CD4-positive, alpha-beta T cell treated with Interleukin-17A for 4 hours (primary cell): ENCODE measurements around the gene MRPL45.

Source experiments
- DNase-seq: peaks from one replicate; pipeline ENCODE4 v3.0.0-alpha.2; 2020; ENCODE audit warnings: mixed read lengths

MRPL45 gene

GRCh38 chr17:38349097-38349730, 52.2 kb downstream of the MRPL45 start:
- peak; percentile 88 for DNase-seq

- no peak for DNase-seq
These were observed 53.1 kb downstream of the MRPL45 start for GRCh38 chr17:38350035-38350434.

GRCh38 chr17:38351412-38352222, 54.6 kb downstream of the MRPL45 start, which contains the start of gene SOCS7:
TSS of gene SOCS7 (plus strand) at chr17:38351844. CDS start at chr17:38352053, 209 bp downstream.
- DNase-seq = peak; percentile 98

- DNase-seq = peak; percentile 28
These were observed 55.5 kb downstream of the MRPL45 start for GRCh38 chr17:38352245-38353085.

GRCh38 chr17:38353086-38353604, 56.2 kb downstream of the MRPL45 start:
- no peak for DNase-seq

- no peak for DNase-seq
These were observed 56.7 kb downstream of the MRPL45 start for GRCh38 chr17:38353668-38354067.

- no peak for DNase-seq
These were observed 57.5 kb downstream of the MRPL45 start for GRCh38 chr17:38354466-38354865.

- DNase-seq = no peak
These were observed 58.3 kb downstream of the MRPL45 start for GRCh38 chr17:38355251-38355650.

- no peak for DNase-seq
These were observed 60.6 kb downstream of the MRPL45 start for GRCh38 chr17:38357486-38358123.

GRCh38 chr17:38358586-38359513, 61.9 kb downstream of the MRPL45 start:
- no peak for DNase-seq

GRCh38 chr17:38361694-38362465, 64.9 kb downstream of the MRPL45 start:
- no peak for DNase-seq

GRCh38 chr17:38363016-38363415, 66.0 kb downstream of the MRPL45 start:
- no peak for DNase-seq

- no peak for DNase-seq
These were observed 67.8 kb downstream of the MRPL45 start for GRCh38 chr17:38364741-38365140.

- no peak for DNase-seq
These were observed 72.3 kb downstream of the MRPL45 start for GRCh38 chr17:38369124-38369886.
